Measurements from ENCODE around the gene SELENOP. TPM values are rescaled to one million over a fixed set of nuclear protein-coding genes. Genes with fewer than 3 reads are reported as not detected.

The SELENOP gene
- total and polyA plus RNA-seq, 2 of the 13 experiments (the other 11 are each of a cell fraction or from before 2014, with no cell fraction given), result 1,895 to 2,083 TPM

DNA sequence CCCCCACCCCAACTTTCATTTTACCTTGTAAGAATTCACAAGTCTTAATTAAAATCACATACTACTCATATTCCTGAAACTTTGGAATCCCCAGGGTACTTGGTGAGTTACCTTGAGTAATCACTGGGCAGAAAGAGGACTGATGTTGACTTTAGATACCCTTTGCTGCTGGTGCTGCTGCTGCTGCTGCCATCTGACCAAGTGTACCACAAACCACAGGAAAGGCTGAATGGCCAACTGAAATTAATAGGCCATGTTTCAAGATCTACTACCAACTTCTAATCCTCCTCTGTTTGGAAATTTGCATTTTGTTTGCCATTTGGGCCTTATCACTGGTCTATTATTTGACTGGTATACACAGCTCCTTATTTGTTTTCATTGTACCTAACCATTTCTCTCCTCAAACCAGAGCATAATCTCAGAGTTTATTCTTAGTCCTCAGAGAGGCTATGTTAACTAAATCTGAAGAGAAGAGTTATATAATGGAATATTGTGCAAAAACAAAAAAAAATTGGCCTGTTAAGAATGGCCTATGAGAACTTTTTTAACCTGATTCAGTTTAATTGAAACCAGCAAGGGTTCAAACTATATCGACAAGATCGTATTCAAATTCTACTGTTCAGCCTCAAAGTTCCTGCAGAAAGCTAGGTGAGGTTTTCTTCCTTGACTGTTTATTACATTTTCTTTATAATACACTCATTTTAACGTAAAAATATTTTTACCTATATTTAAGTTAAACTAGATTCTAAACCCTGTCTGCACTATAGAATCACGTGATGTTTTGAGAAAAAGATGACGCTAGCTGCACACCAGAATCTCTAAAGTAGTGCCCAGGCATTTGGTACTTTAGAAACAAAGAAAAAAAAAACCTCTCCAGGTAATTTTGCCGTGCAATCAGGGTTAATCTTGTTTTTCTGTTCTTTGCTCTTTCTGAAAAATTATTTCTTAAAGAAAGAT is 13.1 kb downstream of the SELENOP start:
- ATAC-seq, result peak; percentile 70
- in situ Hi-C loops (cut with HindIII; ENCODE audit: extremely low pct_ligation_motif_present, low pct_unique_long_range_greater_than_20kb) (no loop called here), intact Hi-C loops (cut with micrococcal nuclease; ENCODE audit: unreplicated experiment) (no loop called here)
- Histone ChIP-seq H3K36me3 (replicated peaks in 1 of 2; ENCODE audit: control insufficient read depth in 1 of 2, insufficient read depth in 2 of 2, low read length in 2 of 2) (peaks cover 0 to 18% of the 10 kb centered on the region in 2 experiments; a peak in 2 of 5 replicates), H3K9ac (ENCODE audit: insufficient read depth, low read depth, low read length) (no peak overlapping the region), H2AFZ (ENCODE audit: low read length) (no peak overlapping the region), H3K4me1 (ENCODE audit: insufficient read depth, low read length) (no peaks in the 10 kb centered on the region), H3K9me3 (ENCODE audit: low read length) (no peaks in the 10 kb centered on the region), H3K4me2 (ENCODE audit: low read depth, low read length) (no peak overlapping the region), H3K27ac (ENCODE audit: extremely low read length, insufficient read depth, low read length) (no peak overlapping the region), H3K27me3 (ENCODE audit: control insufficient read depth in 1 of 2, insufficient read depth in 2 of 2, low read length in 2 of 2) (no peaks in the 10 kb centered on the region), H4K20me1 (ENCODE audit: insufficient read depth, low read length) (peaks cover 53% of the 10 kb centered on the region), H3K79me2 (ENCODE audit: insufficient read depth, low read length) (no peaks in the 10 kb centered on the region), H3K4me3 (replicated peaks in 1 of 3; ENCODE audit: insufficient read depth in 1 of 3, low read depth in 2 of 3, low read length in 3 of 3) (no peak overlapping the region)
- CTCF ChIA-PET (ENCODE audit: low intra/inter-chr PET ratio, low total read pairs), result no interaction called here
- POLR2A ChIA-PET, result interaction anchor here (1.5 to 5.1 kb wide), 2 partner anchors 11 to 83 kb away, joined by 6 to 36 read pairs; partner anchors contain the start of gene SELENOP
- no peak for FAIRE-seq
- no TSS peak for BruUV-seq (replicated peaks)
- DNase-seq (ENCODE audit: low spot score), result peak; percentile 28
- 77% methylated on average over 6 of the region's 6 CpGs for WGBS (ENCODE audit: low lambda C conversion rate)
- TF ChIP-seq SSRP1 (CRISPR knock-in tag; IDR thresholded peaks at IDR 0.05) (peak; percentile 20; the same call in 1 of the 2 replicates), RBM22 (optimal IDR thresholded peaks at IDR 0.05; ENCODE audit: low read length) (peak; percentile 91), POLR2AphosphoS5 (IDR thresholded peaks at IDR 0.05; ENCODE audit: low read depth, low read length) (peak; percentile 56), NR2F2 (IDR thresholded peaks at IDR 0.05; ENCODE audit: borderline replicate concordance, low read depth) (0 out of 2 replicates have a peak, but pooled peaks have one; percentile 10), AGO1 (IDR thresholded peaks at IDR 0.05; ENCODE audit: low read depth, low read length, poor library complexity, severe bottlenecking) (peak; percentile 50), KDM6A (CRISPR knock-in tag; IDR thresholded peaks at IDR 0.05; ENCODE audit: low read depth) (no peak), MIXL1 (CRISPR knock-in tag; IDR thresholded peaks at IDR 0.05) (peak; percentile 47; the same call in 1 of the 2 replicates), NFIC (IDR thresholded peaks at IDR 0.05; ENCODE audit: low read length) (peak; percentile 61; the same call in 1 of the 2 replicates), ZKSCAN5 (CRISPR knock-in tag; IDR thresholded peaks at IDR 0.05) (no peak), CREB1 (IDR thresholded peaks at IDR 0.05) (no peak), CREB1 (CRISPR knock-in tag; IDR thresholded peaks at IDR 0.05) (peak; percentile 16), MED1 (CRISPR knock-in tag; IDR thresholded peaks at IDR 0.05) (peak; percentile 4; the same call in 1 of the 2 replicates), SMAD9 (CRISPR knock-in tag; IDR thresholded peaks at IDR 0.05) (no peak), ZNF34 (CRISPR knock-in tag; IDR thresholded peaks at IDR 0.05; ENCODE audit: borderline replicate concordance) (no peak), FOXA1 (IDR thresholded peaks at IDR 0.05) (no peak), FOXA1 (CRISPR knock-in tag; IDR thresholded peaks at IDR 0.05) (peak; percentile 33; the same call in 1 of the 2 replicates), ATAD3A (CRISPR knock-in tag; IDR thresholded peaks at IDR 0.05) (no peak), ZFYVE20 (CRISPR knock-in tag; IDR thresholded peaks at IDR 0.05; ENCODE audit: borderline replicate concordance, low read depth) (no peak), MBD4 (IDR thresholded peaks at IDR 0.05; ENCODE audit: borderline replicate concordance, low read length) (peak; percentile 44), MED13 (CRISPR knock-in tag; IDR thresholded peaks at IDR 0.05) (no peak), ZNF20 (CRISPR knock-in tag; IDR thresholded peaks at IDR 0.05) (0 out of 2 replicates have a peak, but pooled peaks have one; percentile 46), AGO2 (optimal IDR thresholded peaks at IDR 0.05; ENCODE audit: low read depth, low read length) (peak; percentile 76), HMG20B (CRISPR knock-in tag; conservative IDR thresholded peaks at IDR 0.05) (no peak)
- TF ChIP-seq, protein P1, sequence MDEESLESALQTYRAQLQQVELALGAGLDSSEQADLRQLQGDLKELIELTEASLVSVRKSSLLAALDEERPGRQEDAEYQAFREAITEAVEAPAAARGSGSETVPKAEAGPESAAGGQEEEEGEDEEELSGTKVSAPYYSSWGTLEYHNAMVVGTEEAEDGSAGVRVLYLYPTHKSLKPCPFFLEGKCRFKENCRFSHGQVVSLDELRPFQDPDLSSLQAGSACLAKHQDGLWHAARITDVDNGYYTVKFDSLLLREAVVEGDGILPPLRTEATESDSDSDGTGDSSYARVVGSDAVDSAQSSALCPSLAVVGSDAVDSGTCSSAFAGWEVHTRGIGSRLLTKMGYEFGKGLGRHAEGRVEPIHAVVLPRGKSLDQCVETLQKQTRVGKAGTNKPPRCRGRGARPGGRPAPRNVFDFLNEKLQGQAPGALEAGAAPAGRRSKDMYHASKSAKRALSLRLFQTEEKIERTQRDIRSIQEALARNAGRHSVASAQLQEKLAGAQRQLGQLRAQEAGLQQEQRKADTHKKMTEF (CRISPR knock-in tag; IDR thresholded peaks at IDR 0.05), result peak; percentile 27; the same call in 1 of the 2 replicates
- TF ChIP-seq, protein P2, sequence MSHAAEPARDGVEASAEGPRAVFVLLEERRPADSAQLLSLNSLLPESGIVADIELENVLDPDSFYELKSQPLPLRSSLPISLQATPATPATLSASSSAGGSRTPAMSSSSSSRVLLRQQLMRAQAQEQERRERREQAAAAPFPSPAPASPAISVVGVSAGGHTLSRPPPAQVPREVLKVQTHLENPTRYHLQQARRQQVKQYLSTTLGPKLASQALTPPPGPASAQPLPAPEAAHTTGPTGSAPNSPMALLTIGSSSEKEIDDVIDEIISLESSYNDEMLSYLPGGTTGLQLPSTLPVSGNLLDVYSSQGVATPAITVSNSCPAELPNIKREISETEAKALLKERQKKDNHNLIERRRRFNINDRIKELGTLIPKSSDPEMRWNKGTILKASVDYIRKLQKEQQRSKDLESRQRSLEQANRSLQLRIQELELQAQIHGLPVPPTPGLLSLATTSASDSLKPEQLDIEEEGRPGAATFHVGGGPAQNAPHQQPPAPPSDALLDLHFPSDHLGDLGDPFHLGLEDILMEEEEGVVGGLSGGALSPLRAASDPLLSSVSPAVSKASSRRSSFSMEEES (CRISPR knock-in tag; IDR thresholded peaks at IDR 0.05), result 0 out of 2 replicates have a peak, but pooled peaks have one; percentile 3
